ENCODE data around the gene TRIP10.

- TF ChIP-seq CTCF (IDR thresholded peaks at IDR 0.05), result no peak
- TF ChIP-seq POLR2A (IDR thresholded peaks at IDR 0.05), result no peak
Measured at GRCh38 chr19:6772028-6772865, 32.8 kb downstream of the TRIP10 start, which contains the start of gene VAV1.

All from heart left ventricle (tissue), 13 donors.